ENCODE measurements around the gene DMRT2. TPM values are rescaled to one million over a fixed set of nuclear protein-coding genes. Genes with fewer than 3 reads are reported as not detected.
A peak's percentile ranks its signal among the peaks of the same experiment; 100 is the strongest.

DMRT2 gene
- total RNA-seq, 1 donor from 2014 or later = not detected

DNA sequence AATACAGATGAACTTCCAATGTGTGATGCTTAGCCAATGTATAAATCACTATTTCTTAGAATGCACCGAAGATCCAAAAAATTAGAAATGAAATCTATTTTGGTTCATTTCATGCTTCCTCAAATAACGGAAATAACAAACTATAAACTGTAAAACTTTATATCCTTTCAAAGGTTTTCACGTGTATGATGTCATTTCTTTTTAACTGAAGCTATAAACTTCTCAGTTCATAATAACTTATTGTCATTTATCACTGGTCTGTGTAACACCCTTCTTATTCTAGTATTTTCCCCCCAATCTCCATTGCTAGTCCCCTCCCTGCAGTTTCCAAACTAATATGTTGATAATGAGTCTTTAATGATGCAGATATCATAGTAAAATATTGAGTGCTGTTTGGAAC is 36.4 kb downstream of the DMRT2 start:
- no peak for DNase-seq (ENCODE audit: low read depth)

DNA sequence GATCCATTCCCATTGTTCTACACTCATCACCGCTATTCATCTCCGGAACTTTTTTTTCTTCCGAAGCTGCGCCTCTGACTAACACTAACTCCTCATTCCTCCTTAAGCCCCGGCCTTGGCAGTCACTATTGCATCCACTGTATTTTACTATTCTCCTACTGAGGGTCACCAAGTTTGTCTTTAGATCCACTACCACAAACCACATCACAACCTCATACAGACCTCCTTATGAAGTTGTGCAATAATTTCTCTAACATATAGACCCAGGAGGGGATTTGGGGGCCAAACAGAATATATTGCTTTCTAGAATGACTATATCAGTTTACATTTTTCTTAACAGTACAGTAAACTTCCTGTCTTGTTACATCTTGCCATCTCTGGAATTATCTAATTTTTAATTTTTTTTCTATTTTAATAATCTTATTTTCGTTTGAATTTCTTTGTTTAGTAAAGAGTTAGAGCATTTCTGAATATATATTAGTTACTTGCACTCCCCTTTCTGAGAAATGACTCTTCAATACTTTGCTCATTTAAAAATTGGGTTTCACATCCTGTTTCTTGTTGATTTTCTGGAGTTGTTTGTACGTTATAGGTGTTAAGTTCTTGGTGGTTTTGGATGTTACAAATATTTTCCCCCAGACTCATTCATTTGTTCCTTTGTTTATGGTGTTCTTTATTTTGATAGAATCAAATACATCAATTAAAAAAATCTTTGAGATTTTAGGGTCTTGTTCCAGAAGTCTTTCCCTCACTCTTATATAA is 37.1 kb downstream of the DMRT2 start:
- no peak for DNase-seq (ENCODE audit: low read depth)

DNA sequence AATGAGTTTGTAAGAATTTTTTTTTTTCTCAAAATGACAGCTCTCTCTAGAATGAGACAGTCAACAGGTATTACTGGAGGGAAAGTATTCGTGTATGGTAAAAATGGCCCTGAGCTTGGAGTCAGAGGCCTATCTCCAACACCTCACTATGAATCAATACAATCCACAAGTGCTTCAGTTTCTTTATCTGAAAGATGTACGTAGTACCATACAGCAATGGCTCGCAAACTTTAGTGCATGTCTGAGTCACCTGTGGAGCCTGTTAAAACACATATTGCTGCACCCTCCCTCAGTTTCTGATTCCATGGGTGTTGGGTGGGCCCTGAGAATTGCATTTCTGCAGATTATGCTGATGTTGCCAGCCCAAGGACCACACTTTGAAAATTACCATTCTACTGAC is 44.6 kb downstream of the DMRT2 start:
- no peak for DNase-seq (ENCODE audit: low read depth)

DNA sequence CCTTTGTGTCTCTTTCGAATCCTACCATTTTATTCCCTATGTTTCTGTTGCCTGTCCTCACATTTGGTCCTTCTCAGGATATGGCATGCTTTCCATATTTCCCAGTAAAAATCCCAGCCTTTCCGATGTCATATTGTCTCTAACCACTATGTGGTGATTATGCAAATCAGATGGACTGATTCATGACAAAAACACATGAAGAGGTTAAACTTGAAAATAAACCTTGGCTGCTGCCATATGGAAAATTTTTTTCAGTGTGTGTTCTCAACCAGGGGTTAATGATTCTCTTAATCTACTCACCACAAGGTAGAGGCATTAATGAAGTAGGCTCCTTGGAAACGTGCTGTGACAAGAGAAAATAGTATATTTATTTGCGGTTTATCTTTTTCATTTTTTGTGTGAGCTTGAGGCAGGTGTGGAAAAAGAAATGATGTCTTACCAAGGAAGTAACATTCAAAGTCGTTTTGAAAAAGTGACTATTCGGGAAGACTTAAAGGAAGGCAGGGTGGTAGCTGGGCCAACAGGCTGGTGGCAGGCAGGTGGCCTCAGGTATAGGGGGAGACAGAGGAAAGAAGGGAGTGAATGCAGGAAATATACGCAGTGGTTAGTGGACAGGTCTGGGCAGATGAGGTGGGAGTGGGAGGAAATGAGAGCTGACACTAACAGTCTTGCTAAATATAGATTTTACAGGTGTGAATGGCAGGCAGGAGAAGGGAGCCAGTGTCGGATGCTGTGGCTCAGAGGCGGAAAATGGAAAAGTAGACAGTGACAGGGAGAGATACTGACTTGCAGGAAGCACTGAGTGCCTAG is 46.2 kb downstream of the DMRT2 start:
- DNase-seq (ENCODE audit: low read depth) = no peak

DNA sequence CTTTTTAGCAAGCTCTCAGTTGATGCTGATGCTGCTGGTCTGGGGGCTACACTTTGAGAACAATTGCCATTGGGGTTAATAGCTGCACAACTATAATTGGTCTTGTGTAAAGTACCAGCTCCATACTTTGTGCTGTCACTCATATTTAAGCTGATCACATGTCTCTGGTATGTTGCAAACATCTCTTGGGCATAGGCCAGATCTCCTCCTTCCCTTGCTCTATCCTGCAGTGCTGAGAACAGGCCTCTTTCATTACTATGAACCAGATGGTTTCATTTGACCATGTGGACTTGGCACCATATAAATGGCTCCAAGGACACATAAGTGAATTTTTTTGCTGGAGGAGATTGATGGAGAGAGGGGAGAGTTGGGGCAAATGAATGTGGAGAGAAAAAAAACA is 48.4 kb downstream of the DMRT2 start:
- no peak for DNase-seq (ENCODE audit: low read depth)

DNA sequence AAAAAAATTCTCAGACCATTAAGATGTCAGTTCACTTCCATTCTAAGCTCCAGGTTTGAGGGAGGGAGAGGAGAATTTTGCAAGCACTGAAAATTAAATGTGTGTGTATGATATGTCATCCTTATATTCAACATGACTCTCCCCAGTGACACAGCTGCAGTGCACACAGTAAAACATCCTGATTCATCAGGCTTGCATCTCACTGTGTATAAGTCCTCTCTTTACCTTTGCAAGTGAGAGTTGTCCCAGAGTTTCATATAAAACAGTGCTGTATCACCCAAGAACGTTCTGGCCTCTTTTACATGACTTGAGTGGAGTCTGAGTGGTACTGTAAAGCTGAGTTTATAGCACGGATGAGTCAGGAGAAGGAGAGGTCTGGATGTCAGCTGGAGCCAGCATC is 50.0 kb downstream of the DMRT2 start:
- no peak for DNase-seq (ENCODE audit: low read depth)

DNA sequence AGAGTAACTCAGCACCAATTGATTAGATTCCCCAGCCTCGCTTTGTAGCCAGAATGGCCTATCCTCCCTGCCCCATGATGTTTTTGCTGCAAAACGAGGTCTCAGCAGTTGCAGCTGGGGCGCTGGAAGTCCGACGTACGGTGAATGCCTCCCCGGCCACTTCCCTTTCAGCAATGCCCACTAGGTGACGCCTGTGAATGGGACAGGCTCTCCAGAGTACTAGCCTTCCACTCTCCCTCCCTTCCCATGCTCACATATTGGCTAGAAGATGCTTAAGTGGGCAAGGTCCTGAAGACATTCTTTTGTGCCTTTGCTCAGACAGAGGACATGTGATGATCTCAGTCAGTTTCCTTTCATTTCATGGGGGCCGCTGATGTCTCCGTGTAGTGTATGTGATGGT is 50.8 kb downstream of the DMRT2 start:
- peak; percentile 20 for DNase-seq (ENCODE audit: low read depth)

DNA sequence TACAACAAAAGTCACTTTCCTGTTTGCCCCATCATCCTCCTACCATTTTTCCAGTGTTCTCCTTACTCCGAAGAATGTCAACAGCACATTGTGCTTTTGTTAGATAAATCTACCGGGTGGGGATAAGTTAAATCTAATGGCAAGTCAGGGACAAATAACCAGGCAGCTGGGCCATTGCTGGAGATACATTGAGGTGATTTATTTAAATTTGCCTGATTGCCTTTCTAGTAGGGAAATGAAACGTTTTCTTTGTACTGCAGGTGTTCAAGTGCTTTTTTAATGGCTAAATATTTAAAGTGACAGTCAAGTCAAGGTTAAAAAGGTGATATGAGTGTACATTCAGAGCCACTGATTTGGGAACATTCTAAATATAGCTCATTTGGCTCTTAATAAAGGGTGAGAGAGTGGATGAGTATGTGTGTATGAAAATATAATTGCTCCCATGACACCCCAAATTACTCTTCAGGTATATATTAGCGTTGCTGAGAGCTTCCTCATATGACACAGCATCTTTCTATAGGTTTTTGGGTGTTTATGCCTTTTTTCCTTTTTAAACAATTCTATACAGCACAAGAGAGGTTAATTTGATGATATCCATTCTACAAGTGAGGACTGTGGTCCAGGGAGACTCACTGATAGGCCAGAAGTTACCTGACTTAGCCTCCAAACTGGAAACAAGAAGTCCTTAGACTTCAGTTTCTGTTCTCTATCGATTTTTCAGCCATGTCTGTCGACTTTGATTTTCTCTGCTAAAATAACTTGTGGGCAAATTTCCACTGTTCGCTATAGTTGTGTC is 51.9 kb downstream of the DMRT2 start:
- no peak for DNase-seq (ENCODE audit: low read depth)

DNA sequence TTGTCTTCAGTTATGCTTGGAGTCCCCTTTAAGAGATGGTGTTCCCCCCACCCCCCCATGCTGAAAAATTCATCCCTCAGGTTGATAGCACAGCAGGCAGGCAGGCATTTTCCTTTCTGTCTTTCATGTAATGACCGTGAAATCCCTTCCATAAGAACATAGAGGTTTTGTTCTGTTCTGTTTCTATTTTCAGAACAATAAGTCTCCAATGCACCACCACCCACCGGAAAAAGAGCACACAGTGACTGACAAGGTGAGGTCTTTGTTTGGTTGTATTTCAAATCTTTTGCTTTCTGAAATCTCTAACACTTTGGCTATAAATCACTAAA is 52.4 kb downstream of the DMRT2 start:
- DNase-seq (ENCODE audit: low read depth) = no peak

Other genes starting within 250 kb of the DMRT2 start
- not detected in 2 replicates for gene DMRT1, start 208.7 kb upstream of the DMRT2 start, total RNA-seq
- not detected in 2 replicates for gene DMRT3, start 73.7 kb upstream of the DMRT2 start, total RNA-seq